Esophagus muscularis mucosa (tissue), 4 donors: Measurements from ENCODE around the gene TTC39C. TPM values are rescaled to one million over a fixed set of nuclear protein-coding genes. Genes with fewer than 3 reads are reported as not detected.

Experiments
- DNase-seq: peaks from one replicate; pipeline ENCODE4 v3.0.0-alpha.2; 2017; ENCODE audit errors: extremely low spot score
- H3K27ac ChIP-seq, 4 donors: fragments of 200-600 bp; sonication (generic); replicated peaks in 1 of 4; 1 replicate in 3 of 4; 2 replicates in 1 of 4; pipeline ENCODE4 v1.5.1; 2016 to 2019; ENCODE audit warnings: mild to moderate bottlenecking in 1 of 4
- H3K27me3 ChIP-seq, 4 donors: fragments of 200-600 bp; sonication (generic); one replicate each; pipeline versions ENCODE4 v1.5.1 to v1.6.0; 2016 to 2019
- H3K36me3 ChIP-seq, 4 donors: fragments of 200-600 bp; sonication (generic); one replicate each; pipeline ENCODE4 v1.5.1; 2016 to 2019
- H3K4me1 ChIP-seq, 4 donors: fragments of 200-600 bp; sonication (generic); one replicate each; pipeline ENCODE4 v1.5.1; 2016 to 2019
- H3K4me3 ChIP-seq, 4 donors: fragments of 200-600 bp; sonication (generic); 1 replicate in 2 of 4; 2 replicates in 2 of 4; pipeline ENCODE4 v1.5.1; 2016 to 2019; ENCODE audit warnings: mild to moderate bottlenecking in 4 of 4, moderate library complexity in 1 of 4
- H3K9me3 ChIP-seq, 4 donors: fragments of 200-600 bp; sonication (generic); 1 replicate in 3 of 4; 2 replicates in 1 of 4; pipeline ENCODE4 v1.5.1; 2016 to 2019
- CTCF ChIP-seq, 3 experiments: fragments of 200-600 bp in 2 of 3; fragments of 450-650 bp in 1 of 3; sonication (generic) in 2 of 3; IDR thresholded peaks; one replicate each; pipeline ENCODE4 v1.5.1; 2017 to 2019; ENCODE audit warnings: antibody characterized with exemption in 3 of 3, mild to moderate bottlenecking in 2 of 3, moderate library complexity in 1 of 3
- EP300 ChIP-seq: sonication (generic); formaldehyde crosslinking; IDR thresholded peaks from one replicate; pipeline ENCODE4 v1.6.1; 2017; ENCODE audit warnings: antibody characterized with exemption
- POLR2A ChIP-seq: fragments of 450-650 bp; IDR thresholded peaks from one replicate; pipeline ENCODE4 v1.6.1; 2017; ENCODE audit warnings: antibody characterized with exemption, moderate library complexity, mild to moderate bottlenecking, low read depth
- POLR2AphosphoS5 ChIP-seq, 2 donors: sonication (generic); formaldehyde crosslinking; IDR thresholded peaks; one replicate each; pipeline ENCODE4 v1.6.1; 2017; ENCODE audit warnings: antibody characterized with exemption in 2 of 2
- WGBS: methylation state at CpG from one replicate; pipeline ENCODE4 v1.1.5; 2018; 5-methylcytosine and 5-hydroxymethylcytosine counted together
- intact Hi-C: fragments of 100-400 bp; cut with DNase I; formaldehyde crosslinking; loops from one replicate; pipeline ENCODE4 v1.15.1; 2023
- total RNA-seq, 4 donors: library from RNA; depleted of rRNA; stranded (reverse); fragments of >200 nt; gene quantifications; one replicate each; pipeline versions ENCODE4 v1.1.0 to v1.2.1, GENCODE V29; 2016

Gene TTC39C
- total RNA-seq, 4 donors from 2014 or later, result 32.3 to 45.4 (median 34.8) TPM

GRCh38 chr18:24168496-24168895 is 153.9 kb downstream of the TTC39C start:
- H3K27ac ChIP-seq, result no peak overlapping the region
- no peak overlapping the region for H3K4me3 ChIP-seq
- H3K9me3 ChIP-seq, result no peaks in the 10 kb centered on the region
- TF ChIP-seq CTCF (IDR thresholded peaks at IDR 0.05) (no peak), POLR2A (no peak), POLR2AphosphoS5 (IDR thresholded peaks at IDR 0.05) (no peak), EP300 (no peak)
- 94% methylated on average over 7 of the region's 7 CpGs for WGBS
- H3K36me3 ChIP-seq, result peaks cover 48 to 91% (median 84%) of the 10 kb centered on the region in 4 donors
- no peak for DNase-seq
- no peaks in the 10 kb centered on the region for H3K4me1 ChIP-seq
- intact Hi-C loops, result no loop called here
- H3K27me3 ChIP-seq, result no peaks in the 10 kb centered on the region

- no peaks in the 10 kb centered on the region for H3K27me3 ChIP-seq
- WGBS, result 78% methylated on average over 8 of the region's 8 CpGs
- no peak overlapping the region for H3K27ac ChIP-seq
- DNase-seq, result no peak
- intact Hi-C loops, result loop anchor here (10.0 kb wide), 1 partner anchor 314 kb away; no protein-coding TSS in a partner anchor
- H3K36me3 ChIP-seq, result peaks cover 44 to 88% (median 76%) of the 10 kb centered on the region in 4 donors
- TF ChIP-seq EP300 (no peak), CTCF (IDR thresholded peaks at IDR 0.05) (no peak), POLR2A (no peak), POLR2AphosphoS5 (IDR thresholded peaks at IDR 0.05) (no peak)
- no peaks in the 10 kb centered on the region for H3K4me1 ChIP-seq
- no peak overlapping the region for H3K4me3 ChIP-seq
- H3K9me3 ChIP-seq, result no peaks in the 10 kb centered on the region
These were observed 155.8 kb downstream of the TTC39C start for GRCh38 chr18:24170360-24170759.

- WGBS, result 71% methylated on average over 3 of the region's 3 CpGs
- no peak for TF ChIP-seq POLR2A
- no peak for TF ChIP-seq POLR2AphosphoS5 (IDR thresholded peaks at IDR 0.05)
- TF ChIP-seq EP300, result no peak
- TF ChIP-seq CTCF (IDR thresholded peaks at IDR 0.05), result no peak
- DNase-seq, result no peak
- H3K27me3 ChIP-seq, result no peaks in the 10 kb centered on the region
- peaks cover 4 to 12% (median 8%) of the 10 kb centered on the region in 4 donors for H3K4me1 ChIP-seq
- no peaks in the 10 kb centered on the region for H3K9me3 ChIP-seq
- intact Hi-C loops, result loop anchor here (10.0 kb wide), 1 partner anchor 311 kb away; no protein-coding TSS in a partner anchor
- no peak overlapping the region for H3K27ac ChIP-seq
- no peak overlapping the region for H3K4me3 ChIP-seq
- peaks cover 11 to 65% (median 45%) of the 10 kb centered on the region in 4 donors for H3K36me3 ChIP-seq
These were observed 159.4 kb downstream of the TTC39C start for GRCh38 chr18:24173997-24174396.

DNA sequence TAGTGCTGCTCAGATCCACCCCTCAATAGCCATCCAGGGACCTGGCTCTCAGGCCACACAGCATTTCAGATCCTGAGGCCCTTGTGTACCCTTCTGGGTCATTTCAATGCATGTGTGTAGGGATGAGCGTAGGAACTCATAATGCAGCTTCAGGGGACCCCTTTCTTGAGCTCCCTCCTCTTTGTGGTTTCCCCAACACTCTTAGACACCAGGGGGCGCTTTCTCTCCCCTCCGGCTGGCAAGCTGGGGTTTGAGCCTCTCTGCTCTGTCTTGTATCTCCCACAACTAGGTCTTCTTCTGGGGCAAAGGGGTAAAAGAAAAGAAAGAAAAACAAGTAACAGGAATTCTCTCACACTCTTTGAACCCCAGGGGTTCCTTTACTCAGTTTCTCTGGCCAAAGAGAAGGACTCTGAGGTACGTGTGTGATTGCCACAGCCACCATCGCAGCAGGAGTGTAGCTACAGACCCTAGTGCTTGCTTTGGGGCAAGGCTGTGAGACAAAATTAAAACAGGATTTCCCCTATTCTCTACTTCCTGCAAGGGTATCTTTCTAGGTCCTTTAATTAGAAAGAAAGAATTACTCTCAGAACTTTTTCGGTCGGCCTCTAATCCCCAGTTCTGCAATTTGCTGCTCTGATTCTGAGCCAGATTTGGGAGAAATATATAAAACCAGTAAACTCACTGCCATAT is 162.3 kb downstream of the TTC39C start:
- Histone ChIP-seq H3K9me3 (no peaks in the 10 kb centered on the region), H3K4me1 (peaks cover 4 to 12% (median 8%) of the 10 kb centered on the region in 4 donors), H3K27ac (no peak overlapping the region), H3K4me3 (no peak overlapping the region), H3K27me3 (no peaks in the 10 kb centered on the region), H3K36me3 (peaks cover 0 to 64% (median 23%) of the 10 kb centered on the region in 4 donors)
- TF ChIP-seq EP300 (no peak), CTCF (IDR thresholded peaks at IDR 0.05) (peak; percentile 59 to 78 (median 72)), POLR2AphosphoS5 (IDR thresholded peaks at IDR 0.05) (peak in 1 of 2 donors; percentile 10), POLR2A (no peak)
- intact Hi-C loops, result loop anchor here (5.0 to 10.0 kb wide), 2 partner anchors 95 to 308 kb away; no protein-coding TSS in a partner anchor
- no peak for DNase-seq
- 71% methylated on average over 7 of the region's 7 CpGs for WGBS
